ENCODE data around the gene ZNF142.
"Not testable (repeated sequence)": the region's sequence is repeated elsewhere in the genome, so short reads cannot be mapped to it uniquely, and the experiment has no call there.

ZNF142 gene, protein sequence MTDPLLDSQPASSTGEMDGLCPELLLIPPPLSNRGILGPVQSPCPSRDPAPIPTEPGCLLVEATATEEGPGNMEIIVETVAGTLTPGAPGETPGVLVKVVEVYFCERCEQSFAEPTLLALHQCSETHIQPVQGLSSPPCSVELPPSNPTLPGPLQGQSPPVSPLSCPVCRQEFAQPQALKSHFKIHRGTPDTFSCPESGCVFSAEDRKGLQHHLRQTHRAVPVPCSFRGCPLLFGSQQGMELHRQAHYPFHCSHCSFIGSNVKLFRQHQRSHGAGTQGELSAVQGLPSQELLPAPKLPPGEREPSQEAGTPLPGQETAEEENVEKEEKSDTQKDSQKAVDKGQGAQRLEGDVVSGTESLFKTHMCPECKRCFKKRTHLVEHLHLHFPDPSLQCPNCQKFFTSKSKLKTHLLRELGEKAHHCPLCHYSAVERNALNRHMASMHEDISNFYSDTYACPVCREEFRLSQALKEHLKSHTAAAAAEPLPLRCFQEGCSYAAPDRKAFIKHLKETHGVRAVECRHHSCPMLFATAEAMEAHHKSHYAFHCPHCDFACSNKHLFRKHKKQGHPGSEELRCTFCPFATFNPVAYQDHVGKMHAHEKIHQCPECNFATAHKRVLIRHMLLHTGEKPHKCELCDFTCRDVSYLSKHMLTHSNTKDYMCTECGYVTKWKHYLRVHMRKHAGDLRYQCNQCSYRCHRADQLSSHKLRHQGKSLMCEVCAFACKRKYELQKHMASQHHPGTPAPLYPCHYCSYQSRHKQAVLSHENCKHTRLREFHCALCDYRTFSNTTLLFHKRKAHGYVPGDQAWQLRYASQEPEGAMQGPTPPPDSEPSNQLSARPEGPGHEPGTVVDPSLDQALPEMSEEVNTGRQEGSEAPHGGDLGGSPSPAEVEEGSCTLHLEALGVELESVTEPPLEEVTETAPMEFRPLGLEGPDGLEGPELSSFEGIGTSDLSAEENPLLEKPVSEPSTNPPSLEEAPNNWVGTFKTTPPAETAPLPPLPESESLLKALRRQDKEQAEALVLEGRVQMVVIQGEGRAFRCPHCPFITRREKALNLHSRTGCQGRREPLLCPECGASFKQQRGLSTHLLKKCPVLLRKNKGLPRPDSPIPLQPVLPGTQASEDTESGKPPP (N-terminal part only)

DNA sequence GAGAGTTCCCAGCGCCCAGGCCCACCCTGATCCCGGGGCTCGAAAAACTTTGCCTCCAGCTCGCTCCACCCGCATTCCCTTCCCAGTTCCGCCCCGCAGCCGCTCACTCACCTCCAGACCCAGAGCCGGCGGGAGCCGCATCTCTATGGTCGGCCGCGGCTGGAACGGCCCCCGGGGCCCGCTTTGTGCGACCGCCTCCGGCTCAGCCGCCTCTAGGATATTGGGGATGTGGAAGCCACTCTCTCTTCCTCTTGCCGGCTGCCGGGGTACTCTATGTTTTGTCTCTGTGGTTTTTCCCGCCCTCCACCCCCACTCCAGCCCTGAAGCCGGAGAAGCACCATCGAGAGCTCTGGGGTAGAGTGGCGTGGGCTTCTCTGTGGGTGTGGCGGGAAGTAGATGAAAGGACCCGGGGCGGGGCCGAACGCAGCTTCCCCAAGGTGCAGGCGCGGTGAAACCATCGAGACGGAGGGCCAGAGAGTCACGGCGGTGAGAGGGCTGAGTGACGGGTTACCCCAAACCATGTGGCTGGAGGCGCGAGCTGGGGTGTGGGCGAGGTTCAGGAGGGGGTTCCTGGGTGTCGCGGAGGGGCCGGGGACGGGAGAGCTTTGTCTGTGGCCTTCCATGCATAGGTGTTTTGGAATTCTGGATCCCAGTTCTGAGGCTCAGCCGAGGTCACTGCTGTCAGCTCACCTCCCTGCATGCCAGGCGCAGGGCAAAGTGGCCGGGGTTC lies at the start of gene ZNF142, which contains the start of gene BCS1L:
Gene ZNF142, minus strand, starts transcription at position 366 of the 730 bp plus-strand sequence. CDS start 3,194 bp downstream, outside the sequence.
Gene BCS1L, plus strand, starts transcription at position 426 of the 730 bp plus-strand sequence. CDS start 1,305 bp downstream, outside the sequence.
- DNase-seq (ENCODE audit: low read depth) = peak; percentile 89

DNA sequence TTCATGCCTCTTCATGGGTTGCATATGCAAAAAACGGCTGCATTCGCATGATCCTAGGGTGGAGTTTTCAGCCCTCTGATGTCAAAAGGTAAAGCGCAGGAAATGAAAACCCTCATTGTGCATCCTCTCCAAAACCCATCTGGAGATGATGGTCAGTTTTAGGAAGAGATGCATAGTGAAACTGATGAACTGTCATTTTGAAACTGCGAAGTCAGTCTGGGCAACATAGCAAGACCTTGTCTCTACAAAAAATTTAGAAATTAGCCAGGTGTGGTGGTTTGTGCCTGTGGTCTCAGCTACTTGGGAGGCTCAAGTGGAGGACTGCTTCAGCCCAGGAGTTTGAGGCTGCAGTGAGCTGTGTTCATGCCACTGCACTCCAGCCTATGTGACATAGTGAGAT lies 48.7 kb upstream of the ZNF142 start:
- DNase-seq (ENCODE audit: low read depth) = no peak

DNA sequence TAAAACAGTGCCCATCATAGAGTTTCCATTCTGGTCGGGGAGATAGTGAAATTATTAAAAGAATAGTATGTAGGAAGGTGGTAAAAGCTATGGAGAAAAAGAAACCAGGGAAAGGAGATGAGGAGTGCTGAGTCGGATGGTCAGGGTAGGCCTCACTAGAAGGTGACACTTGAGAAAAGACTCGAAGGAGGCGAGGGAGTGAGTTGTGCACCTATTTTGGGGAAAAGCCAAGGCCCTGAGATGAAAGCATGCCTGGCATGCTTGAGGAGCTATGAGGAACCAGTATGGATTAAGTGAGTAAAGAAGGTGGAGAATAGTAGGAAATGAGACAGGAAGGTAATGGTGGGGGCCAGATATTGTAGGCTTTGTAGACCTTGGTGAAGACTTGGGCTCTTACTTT lies 43.9 kb upstream of the ZNF142 start:
- no peak for DNase-seq (ENCODE audit: low read depth)

DNA sequence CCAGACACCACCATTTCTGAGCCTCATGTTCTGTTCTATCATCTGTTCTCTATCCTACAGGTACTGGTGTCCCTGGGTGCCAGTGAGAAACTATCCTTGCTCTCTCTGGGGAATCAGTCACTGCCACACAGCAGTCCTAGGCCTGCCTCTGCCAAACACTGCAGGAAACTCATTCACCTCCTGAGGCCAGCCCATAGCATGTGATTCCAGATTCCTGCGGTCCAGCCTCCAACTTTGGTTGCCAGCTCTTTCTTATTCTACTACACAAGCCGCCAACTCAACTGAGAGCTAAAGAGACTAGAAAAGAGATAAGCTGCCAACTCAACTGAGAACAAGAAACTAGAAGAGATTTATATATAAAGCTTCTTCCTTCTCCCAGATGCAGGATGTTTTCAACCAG lies 42.4 kb upstream of the ZNF142 start:
- no peak for DNase-seq (ENCODE audit: low read depth)

DNA sequence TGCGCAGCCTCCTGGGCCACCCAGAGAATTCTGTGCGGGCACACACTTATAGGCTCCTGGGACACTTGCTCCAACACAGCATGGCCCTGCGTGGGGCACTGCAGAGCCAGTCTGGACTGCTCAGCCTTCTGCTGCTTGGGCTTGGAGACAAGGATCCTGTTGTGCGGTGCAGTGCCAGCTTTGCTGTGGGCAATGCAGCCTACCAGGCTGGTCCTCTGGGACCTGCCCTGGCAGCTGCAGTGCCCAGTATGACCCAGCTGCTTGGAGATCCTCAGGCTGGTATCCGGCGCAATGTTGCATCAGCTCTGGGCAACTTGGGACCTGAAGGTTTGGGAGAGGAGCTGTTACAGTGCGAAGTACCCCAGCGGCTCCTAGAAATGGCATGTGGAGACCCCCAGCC lies 39.5 kb upstream of the ZNF142 start:
- DNase-seq (ENCODE audit: low read depth) = no peak

DNA sequence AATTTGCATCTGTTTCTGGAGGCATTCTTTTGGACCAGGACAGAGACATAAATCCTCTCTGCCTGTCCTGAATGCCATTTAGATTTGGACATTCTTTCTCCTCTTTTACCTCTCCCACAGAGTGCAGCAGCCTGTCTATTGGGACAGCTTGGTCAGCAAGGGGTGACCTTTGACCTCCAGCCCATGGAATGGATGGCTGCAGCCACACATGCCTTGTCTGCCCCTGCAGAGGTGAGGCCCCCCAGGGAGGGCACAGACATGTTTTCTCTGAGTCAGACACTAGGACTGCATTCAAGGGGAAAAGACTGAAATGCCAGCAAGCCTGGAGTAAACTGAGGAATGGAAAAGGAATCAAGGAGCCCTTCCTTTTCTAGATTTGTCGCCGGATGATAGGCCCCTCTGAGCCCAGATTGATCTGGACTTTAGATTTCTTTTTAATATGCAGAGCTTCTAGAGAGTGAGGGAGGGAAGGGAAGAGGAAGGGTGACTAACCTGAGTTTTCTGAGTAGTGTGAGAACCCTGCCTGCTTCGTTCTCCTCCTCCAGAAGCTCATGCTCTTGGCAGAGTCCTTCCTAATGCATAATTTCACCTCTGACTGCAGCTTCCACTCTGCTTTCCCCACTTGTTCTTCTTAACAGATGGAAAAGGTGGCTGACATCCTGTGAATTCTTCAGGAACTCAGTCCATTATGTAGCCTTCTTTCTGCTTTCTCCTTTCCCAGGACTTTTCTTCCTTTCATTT lies 35.2 kb upstream of the ZNF142 start:
- DNase-seq (ENCODE audit: low read depth) = no peak

DNA sequence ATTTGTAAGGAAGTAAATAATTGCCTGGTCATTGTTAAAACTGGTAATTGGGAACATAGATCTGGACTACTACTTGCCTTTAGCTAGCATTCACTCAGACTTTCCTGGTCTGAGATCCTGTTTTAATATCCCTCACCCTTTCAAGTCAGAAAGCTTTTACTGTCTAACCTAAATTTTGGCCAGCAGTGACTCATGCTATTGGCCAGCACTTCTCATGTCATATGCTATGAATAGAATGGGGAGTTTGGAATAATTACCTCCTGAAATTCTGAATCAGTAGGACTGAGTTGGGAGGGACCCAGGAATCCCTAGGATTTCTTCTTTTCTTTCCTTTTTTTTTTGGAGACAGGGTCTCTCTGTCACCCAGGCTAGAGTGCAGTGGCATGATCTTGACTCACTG lies 31.8 kb upstream of the ZNF142 start:
- DNase-seq (ENCODE audit: low read depth) = no peak

DNA sequence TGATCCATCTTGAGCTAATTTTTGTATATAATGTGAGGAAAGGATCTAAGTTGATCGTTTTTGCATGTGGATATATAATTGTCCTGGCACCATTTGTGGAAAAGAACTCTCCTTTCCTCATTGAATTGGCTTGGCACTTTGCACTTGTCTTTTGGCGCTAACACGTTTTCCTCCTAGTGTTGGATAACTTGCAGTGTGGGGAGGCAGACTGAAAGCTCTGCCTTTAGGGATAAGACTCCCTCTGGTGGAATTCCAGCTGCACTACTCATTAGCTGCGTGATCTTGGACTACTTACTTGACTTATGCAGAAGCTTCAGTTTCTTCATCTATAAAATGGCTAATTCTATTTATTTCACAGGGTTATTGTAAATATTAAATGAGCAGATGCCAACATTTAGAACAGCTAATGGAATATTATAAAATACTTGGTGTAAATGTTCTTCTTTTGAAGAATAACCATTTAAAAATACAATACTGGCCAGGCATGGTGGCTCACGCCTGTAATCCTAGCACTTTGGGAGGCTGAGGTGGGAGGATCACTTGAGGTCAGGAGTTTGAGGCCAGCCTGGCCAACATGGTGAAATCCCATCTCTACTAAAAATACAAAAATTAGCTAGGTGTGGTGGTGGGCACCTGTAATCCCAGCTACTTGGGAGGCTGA lies 28.1 kb upstream of the ZNF142 start:
- DNase-seq (ENCODE audit: low read depth) = not testable (repeated sequence)

DNA sequence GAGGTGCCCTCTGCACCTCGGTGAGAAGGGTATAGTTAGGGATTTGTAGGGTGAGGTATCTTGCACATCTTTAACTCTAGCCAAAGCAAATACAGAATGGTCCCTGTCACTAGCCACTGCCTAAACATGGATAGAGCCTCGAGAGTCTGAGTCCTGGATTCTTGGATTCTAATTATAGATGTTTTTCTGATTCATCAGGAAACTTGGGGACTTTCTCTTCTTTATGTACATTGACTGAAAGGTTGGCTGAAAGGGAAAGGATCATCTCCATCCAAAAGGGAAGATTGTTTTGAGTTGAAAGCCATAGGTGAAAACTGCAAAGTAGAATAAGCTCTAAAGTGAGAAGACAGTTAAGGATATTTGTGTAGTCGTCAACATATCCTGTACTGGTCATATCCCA lies 20.6 kb upstream of the ZNF142 start:
- DNase-seq (ENCODE audit: low read depth) = no peak

DNA sequence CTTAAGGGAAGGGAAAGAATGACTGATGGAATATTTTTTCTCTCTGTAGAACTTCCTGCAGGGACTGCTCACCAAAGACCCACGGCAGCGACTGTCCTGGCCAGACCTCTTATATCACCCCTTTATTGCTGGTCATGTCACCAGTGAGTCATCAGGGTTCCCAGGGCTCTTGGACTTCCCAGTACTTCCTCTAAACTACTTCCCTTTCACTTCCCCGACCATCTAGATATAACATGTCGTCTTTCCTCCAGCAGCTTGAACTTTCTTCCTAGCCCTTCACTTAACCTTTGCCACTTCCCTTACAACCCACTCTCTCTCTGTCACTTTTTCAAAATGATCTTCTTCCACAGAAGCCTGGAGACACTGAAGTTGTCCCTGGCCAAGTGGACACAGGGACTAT lies 19.7 kb upstream of the ZNF142 start:
- DNase-seq (ENCODE audit: low read depth) = no peak

DNA sequence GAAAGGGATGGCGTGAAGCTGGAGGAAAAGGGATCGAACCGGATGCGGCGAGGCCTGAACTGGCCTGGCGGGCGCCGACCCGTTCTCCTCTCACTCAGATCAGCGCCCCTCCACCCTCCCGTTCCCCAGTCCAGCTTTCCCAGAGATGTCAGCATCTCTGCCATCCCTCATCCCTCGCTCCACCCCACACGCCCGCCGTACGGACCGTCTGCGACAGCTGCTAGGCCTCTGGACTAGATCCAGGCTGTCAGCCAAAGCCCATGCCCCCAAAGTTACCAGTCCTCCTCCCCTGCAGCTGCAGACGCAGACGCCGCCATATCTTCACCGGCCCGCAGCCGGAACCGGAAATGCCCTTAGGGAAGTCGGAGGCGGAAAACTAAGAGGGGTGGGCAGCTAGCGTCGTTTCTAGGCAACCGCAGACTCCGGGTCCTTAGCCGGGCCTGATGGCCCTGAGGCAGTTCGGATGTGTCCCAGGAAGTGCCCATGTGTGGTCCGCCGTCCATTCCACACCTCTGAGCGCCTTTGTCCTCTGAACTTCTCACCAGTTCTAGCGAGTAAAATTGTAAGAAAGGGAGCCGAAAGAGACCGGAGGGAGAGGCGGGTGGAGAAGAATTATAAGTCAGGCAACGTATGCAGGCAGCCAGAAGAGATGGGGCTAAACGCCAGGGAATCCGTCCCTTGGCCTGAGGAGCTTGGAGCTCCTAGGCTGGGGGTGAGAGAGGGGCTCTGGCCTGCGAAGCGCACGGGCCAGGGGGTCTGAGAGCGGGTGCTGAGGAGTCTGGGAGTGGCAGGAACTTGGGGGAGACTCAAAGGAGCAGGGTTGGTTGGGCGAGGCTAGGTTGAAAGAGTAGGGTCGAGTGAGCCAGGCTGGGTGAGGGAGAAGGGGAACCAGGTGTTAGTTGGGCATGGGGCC lies 12.5 kb upstream of the ZNF142 start, which contains the start of the genes RNF25 and STK36:
Gene RNF25, minus strand, starts transcription at position 349 of the 913 bp plus-strand sequence. Its CDS starts 32 bp downstream, at position 317.
Gene STK36, plus strand, starts transcription at position 433 of the 913 bp plus-strand sequence. CDS start 744 bp downstream, outside the sequence.
- DNase-seq (ENCODE audit: low read depth) = peak; percentile 67

DNA sequence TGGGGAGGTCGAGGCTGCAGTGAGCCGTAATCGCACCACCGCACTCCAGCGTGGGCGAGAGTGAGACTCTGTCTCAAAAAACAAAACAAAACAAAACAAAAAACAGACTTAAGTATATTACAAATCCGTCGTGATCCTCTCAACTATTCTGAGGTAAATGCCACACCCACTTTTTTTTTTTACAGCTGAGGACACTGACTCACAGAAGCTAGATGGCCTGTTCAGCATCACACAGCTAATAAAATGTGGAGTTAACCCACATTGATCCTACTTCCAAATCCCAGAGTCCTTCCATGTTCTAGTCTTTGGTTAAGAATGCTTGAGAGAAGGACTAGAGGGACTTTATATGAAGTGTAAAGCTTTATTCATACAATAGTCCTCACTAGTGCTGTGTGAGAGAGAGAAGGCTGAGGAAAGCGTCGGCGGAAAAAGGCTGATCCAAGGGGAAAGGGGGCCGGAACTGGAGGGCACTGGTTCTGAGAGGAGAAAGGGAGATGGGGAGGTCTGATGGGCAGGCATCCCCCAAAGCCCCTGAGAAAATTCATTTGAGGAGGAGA lies 11.8 kb upstream of the ZNF142 start:
- no peak for DNase-seq (ENCODE audit: low read depth)

DNA sequence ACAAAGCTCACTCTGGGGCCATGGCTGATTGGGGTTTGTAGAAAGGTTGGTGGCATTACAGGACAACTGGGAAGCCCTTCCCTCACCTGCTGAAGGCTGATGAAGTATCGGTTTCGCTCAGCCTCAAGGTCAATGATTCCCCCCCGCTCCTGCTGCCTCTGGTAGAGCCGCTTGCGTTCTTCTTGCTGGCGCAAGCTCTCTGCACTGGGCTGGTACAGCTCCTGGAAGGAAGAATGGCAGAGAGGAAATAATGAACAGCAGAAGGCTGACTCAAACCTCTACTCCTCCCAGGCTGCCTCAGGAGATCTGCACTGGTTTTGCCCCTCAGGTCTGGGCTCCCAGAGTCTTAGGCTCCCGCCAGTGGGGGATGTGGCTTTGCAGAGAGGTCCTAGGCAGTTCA lies 5.2 kb upstream of the ZNF142 start:
- no peak for DNase-seq (ENCODE audit: low read depth)

DNA sequence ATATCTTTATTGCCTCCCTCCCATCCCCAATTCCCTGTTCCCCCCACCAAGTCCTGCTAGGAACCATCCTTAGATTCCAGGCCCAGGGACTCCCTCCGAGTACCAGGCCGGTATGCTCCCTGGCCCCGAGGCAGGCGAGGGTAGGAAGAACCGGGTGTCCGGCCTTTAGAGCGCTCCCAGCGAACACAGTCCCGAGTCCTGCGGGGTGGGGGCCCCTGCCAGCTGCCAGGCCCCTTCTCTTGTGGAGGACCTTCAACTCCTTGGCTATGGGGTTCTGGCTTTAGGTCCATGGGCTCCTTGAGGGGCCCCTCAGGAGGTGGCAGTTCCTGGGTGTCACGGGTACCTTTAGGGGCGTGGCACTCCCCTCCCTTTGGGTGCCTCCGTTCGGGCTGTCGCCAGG lies 4.5 kb upstream of the ZNF142 start:
- DNase-seq (ENCODE audit: low read depth) = no peak

DNA sequence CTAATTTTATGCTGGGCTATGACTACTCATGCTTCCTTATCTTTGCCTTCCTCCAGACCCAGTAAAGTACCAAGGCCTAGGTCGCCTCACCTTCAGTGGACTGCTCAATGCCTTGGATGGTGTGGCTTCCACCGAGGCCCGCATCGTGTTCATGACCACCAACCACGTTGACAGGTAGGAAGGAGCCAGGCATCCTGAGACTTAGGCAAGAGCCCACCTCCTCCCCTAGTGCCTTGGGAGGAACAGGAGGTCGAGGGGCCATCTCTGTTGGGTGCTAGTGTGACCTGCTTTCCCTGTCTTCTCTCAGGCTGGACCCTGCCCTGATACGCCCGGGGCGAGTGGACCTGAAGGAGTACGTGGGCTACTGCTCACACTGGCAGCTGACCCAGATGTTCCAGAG lies 3.4 kb upstream of the ZNF142 start:
- DNase-seq (ENCODE audit: low read depth) = no peak

DNA sequence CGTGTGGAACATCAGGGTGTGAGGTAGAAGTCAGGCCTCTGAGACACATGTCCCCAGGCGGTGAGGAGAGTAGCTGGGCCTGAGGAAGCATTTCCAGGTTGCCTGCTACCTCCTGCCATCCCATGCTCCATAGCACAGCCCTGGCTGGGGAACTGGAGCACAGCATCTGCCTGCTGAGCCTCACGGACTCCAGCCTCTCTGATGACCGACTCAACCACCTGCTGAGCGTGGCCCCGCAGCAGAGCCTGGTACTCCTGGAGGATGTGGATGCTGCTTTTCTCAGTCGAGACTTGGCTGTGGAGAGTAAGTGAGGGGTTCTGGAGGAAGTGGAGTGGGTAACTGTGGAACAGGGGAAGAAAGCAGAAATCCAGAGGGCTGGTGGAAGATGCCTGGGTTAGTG lies 3.0 kb upstream of the ZNF142 start:
- no peak for DNase-seq (ENCODE audit: low read depth)

DNA sequence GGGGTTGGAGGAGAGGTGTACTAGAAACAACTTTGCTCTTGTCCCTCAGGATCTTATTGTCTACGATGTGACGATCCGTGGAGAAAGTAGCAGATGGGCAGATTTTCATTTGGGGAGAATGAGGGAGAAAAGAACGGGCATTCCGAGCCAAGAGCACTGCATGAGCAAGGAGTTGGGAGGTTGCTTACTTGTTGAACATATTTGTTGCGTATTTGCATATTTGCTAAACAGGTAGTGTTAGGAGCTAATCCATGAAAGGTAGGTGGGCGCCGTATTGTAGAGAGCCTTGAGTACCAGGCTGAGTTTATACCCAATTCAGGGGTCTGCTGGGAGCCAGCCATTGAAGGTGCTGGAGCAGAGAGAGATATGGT lies 550 bp upstream of the ZNF142 start:
- no peak for DNase-seq (ENCODE audit: low read depth)

DNA sequence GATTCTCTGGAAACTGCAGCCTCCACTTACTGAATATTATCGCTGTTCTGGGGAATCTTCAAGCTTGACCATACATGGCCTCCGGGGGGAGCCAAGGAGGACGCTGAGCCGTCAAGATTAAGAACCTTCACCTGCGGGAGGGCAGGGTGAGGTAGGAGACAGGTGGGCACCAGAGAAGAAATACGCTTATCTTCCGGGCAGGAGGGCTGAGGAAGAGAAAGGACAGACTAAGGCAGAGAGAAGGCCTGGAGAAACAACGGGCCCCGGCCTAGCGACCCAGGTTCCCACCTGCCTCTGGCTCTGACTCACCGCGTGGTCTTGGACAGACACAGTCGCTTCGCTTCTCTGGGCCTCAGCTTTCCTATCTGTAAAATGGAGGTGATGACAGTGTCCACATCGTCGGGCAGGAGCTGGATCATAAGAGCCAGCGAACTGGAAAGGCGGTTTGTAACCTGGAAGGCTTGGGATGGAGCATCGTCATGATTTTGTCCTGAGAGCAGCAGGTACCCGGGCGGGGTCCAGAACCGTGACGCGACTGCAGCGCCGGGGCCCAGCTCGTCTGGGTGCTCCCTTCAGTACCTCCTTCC lies 659 bp downstream of the ZNF142 start:
- peak; percentile 8 for DNase-seq (ENCODE audit: low read depth)

Data from stimulated activated CD8-positive, alpha-beta memory T cell treated with anti-CD3 and anti-CD28 coated beads, Interleukin-12 subunit alpha, Interleukin-12 subunit beta, amount 100 ng/mL, for 4 hours (primary cell).